DMS 273 (cell line): ENCODE results near the gene SIDT1.

Source experiments
- DNase-seq: peaks from one replicate; lab custom pipeline; 2025; ENCODE audit not compliant: unreplicated experiment; lab: John Stamatoyannopoulos, UW

The SIDT1 gene

DNA sequence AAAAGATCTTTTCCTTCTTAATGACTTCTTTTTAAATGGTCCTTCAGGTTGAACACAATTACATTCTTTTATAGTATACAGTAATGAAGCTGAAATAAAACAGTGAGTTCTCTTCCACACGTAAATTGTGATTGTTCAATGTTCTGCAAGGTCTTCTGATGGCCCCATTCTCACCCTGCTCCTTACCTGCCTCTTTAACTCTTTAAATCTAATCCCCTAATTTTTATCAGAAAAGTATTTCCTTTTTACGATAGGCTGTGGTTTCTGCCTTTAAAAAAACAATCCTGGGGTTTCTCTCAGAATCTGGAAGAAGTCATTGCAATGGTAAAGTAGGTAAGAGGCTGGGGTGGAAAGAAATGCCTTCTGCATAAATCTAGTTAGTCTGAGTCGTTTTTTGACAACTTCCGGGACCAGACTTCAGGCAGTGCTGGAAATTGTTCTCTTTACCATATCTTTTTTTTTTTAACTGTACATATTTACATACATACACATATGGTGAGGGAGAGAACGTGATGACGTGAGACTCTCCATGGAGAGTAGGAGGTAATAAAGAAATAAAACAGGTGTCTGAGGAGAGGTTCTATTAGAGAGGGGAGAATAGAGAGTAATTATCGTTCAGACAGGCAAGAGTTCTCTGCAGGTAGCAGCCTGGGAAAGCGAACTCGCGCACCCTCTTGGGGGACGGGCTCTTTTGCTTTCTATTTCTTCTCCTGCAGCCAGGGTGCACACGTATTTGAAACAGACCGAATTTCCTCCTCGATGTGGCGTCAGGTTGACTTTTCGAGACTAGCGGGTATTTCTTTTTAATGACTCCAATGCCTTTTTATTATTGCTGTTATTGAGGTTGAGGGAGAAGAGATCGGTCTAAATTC, at the start of gene SIDT1:
Gene SIDT1 (plus strand): TSS at position 730 of the 872 bp plus-strand sequence. CDS start 467 bp downstream, outside the sequence.
- peak; percentile 76 for DNase-seq

DNA sequence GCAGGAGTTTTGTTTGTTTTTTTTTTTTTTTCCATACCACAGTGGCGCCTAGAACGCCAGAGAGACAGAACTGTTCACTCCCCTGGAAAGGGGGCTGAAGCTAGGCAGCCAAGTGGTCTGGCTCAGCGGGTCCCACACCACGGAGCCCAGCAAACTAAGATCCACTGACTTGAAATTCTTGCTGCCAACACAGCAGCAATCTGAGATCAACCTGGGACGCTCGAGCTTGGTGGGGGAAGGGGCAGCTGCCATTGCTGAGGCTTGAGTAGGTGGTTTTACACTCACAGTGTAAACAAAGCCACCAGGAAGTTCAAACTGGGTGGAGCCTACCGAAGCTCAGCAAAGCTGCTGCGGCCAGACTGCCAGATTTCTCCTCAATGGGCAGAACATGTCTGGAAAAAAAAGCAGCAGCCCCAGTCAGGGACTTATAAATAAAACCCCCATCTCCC, 47.2 kb upstream of the SIDT1 start:
- DNase-seq: no peak

DNA sequence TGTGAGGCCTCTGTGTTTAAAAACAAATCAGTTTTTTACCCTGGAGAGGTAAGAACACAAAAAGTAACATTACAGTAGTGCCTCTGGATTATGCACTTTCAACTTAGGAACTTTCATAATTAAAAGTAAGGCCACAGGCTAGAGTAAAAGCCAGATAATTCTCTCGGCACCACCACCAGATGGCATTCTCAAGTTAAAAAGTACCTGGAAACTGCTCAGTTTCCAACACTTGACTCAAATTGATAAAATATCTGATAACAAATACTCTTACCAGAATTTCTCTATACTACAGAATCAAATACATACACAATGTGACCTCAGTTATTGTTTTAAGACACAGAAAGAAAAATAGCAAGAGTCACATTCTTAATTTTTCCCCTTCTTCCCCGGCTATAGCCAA, 37.3 kb upstream of the SIDT1 start:
- peak; percentile 68 for DNase-seq

DNA sequence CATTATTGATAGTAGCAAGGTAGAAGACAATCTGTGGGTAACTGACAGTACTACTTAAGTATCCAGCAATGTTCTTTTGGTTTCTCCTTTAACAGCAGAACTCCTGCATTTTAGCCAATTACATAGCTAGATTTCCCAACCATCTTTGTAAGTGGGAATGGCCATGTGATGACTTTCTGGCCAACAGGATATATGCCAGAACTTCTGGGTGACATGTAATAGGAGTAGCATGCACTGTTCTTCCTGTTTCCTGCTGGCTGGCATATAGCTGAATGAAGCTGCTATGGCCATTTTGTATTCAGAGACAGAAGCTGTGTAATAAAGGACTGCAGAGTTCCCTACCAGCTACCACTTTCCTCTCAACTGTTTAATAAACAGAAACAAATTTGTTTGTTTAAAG, 35.4 kb upstream of the SIDT1 start:
- peak; percentile 20 for DNase-seq

DNA sequence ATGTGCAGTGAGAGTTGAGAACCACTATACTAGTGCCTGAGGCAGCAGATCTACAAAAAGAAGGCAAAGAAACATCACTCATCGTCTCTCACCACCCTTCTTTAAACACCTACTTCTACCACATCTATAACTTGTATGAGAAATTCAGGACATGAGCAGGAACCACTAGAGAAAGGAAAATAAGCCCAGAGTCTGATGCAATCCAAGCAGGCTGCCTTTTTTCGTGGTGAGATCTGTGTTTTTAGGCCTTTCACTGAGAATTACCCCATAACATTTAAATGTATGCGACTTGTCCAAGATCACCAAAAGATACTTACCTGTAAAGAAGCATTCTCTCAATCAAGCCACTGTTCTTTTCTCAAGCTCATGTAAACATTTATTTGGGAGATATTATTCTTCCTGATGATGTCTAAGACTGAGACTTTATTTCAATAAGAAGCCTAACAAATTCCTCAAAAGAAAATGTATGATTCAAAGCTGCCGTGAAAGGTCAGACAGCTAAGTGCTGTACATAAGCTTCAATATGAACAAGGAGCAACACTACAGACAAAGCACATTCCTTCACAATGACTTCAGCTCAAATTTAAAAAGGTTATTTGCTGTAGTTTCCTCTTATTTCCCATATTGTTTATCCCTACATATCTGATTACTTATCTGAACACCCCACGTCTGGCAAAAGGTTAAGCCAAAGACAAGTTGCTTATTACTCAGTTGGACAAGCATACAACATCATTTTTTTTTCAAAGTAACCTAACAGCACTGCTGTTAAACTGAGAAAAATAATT, 33.9 kb upstream of the SIDT1 start:
- DNase-seq: no peak

DNA sequence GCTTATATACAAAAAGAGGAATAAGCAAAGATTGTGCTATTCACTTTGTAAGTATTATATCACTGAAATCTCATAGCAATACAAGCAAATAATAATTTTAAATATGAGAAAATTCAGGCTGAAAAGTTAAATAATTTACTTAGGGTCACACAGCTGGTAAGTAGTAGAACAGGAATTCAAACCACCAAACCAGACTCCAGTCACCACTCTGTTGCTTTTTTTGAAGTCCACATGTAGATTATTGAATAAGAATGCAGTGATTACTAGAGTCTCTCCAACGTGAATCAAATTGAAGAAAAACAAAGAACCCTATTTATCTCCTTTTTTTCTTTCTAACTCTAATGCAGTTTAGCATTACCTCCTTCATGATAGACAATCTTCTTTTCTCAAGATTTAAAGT, 33.3 kb upstream of the SIDT1 start:
- DNase-seq: no peak

DNA sequence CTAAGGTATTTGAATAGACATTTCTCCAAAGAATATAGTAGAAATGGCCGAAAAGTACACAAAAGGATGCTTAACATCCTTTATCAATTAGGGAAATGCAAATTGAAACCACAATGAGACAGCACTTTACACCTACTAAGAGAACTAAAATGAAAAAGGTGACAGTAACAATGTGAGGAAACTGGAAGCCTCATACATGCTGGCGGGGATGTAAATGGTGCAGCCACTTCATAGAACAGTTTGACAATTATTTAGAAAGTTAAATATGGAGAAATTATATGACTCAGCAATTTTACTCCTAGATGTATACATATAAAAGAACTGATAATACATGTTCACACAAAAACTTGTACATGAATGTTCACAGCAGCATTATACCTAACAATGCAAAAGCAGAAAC, 30.8 kb upstream of the SIDT1 start:
- DNase-seq: no peak

DNA sequence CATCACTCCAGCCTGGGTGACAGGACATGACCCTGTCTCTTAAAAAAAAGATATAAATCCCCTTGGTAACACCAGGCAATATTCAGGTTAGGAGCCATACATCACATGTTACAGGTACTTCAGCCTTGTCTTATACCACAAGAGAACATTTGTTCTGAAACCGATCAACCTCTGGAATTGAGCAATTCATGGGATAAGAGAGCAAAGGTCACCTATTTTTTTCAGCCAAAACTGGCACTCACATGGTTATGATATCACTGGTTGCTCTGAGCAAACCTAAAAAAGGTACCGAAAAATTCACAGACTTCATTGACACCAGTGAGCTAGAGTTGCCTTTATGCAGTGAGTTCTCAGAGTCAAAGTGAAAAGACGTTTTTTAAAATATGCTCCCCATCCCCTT, 26.5 kb upstream of the SIDT1 start:
- DNase-seq: no peak

DNA sequence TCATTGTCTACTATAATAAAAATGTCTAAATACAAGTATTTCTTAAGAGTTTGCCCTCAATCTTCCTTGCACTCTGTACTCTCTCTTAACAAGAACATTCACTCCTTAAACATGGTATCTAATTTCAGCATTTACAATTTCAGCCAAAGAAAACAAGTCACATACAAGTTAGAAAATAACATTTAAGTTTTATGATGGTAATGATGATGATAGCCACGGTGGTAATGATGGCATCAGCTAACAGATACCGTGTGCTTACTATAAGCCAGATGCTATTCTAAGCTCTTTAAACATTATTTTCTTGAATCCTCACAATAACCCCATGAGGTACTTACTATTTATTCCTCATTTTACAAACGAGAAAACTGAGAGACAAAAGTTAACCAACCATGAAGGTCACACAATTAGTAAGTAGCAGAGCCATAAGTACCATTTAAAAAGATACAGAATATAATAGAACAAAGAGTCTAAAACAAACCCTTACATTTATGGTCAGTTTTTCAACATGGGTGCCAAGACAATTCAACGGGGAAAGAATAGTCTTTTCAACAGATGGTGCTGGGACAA, 24.8 kb upstream of the SIDT1 start:
- no peak for DNase-seq

DNA sequence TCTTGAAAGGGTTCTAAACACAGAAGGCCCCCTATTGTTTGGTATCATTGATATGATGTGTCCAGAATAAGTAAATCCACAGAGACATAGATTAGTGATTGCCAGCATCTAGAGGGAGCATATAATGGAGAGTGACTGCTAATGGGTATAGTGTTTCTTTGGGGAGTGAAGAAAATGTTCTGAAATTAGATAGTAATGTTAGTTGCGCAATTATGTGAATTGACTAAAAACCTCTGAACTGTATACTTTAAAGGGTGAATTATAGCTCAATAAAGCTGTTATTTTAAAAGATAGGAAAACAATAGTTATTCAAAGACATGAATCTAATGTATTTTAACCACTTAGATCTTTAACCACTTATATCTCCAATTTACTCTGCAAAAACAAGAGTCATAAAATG, 23.4 kb upstream of the SIDT1 start:
- no peak for DNase-seq

DNA sequence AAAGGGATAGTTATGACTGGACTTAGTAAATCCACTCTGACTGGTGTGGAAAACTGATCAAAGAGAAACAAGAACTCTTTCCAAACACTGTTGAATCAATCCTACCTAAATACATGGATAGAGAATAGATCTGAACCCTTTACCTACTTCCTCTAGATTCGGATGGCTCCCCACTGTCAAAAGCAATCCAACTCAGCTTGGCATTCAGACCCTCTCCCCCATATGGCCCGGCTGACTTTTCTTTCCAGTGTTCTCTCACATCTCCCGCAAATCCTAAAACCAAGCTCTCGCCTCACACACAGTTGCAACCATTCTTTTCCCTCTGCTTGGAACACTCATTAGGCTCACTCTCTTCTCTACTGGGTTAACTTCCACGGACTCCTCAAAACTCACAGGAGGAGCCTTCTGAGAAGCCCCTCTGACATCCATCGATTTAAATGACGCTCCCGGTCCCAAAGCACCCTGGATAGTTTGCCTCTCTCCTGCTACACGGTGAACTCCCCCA, 18.0 kb upstream of the SIDT1 start:
- peak; percentile 68 for DNase-seq

DNA sequence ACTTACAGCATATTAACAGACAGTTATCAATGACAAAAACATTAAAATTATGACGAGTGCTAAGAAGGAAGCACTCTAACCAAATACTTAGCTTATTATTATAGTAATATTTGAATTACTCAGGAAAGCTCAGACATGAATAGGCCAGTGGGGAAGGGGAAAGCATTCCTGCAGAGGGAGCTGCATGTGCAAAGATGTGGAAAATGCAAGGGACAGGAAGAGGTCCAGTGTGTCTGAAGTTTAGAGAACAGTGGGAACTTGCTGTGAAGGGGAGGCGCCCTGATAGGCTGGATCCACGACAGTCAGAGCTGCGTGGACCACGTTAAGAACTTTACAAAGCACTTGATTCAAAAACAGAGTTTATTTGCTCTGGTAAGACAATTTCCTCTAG, 16.2 kb upstream of the SIDT1 start:
- DNase-seq: peak; percentile 35

DNA sequence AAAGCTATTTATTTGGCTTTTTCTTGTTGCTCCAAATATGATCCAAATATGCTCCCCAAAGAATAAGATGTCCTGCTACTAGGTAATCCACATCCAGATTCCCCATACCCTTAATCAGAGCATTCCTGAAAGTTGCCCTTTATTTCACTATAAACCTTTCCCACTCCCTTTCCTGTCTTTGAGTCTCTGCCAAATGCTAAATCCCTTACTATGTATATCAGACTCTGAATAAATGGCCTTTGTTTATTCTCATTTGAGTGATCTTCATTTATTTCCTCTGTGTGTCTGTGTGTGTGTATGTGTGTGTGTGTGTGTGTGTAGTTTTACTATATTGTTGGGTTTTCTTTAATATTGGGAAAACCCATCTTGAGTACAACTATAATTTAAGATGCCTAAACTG, 10.4 kb upstream of the SIDT1 start:
- no peak for DNase-seq

DNA sequence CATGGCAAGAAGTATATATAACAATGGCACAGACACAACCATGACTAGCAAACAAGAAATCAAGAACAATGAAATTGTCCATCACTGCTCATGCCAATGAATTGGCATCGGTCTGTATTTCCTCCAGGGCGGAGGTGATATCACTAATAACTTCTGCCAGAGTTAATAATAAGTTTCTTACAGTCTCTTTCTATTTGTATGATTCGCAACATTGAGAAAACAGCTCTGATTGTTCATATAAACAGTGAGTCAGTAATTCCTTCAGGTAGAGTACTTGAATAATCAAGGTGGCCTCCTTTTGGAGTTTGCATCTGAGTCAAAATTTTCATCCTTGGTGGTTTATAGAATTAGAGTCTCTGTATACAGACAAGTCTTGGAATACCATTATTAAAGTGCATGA, 9.1 kb upstream of the SIDT1 start:
- DNase-seq: no peak

DNA sequence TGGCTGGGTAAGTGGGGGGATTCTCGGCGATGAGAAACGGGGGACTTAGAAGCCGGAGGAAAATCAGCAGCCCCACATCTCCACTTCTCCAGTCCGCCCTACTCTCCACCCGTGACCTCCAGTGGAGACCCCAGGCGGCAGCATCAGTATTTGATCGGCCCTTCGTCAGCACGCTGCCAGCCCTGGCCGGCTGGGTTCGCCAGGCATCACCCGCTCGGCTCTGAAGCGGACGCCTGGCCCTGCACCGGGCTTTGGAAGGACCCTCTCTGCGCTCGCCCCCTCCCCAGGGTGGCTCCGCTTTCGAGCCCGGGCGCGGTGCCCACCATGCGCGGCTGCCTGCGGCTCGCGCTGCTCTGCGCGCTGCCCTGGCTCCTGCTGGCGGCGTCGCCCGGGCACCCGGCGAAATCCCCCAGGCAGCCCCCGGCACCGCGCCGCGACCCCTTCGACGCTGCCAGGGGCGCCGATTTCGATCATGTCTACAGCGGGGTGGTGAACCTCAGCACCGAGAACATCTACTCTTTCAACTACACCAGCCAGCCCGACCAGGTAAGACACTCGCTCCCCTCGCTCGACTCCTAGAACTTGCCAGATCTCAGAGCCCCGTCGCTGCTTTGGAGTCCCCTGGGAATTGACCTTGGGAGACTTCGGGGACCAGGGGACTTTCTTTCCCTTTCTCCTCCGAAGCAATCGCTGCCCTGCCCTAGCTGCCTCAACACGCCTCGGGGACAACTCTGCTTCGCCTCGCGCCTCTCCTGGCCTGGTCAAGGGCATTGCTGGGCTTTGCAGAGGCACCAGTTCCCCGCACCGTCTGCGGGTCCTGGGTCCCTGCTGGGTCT, 561 bp downstream of the SIDT1 start:
- DNase-seq: peak; percentile 73

DNA sequence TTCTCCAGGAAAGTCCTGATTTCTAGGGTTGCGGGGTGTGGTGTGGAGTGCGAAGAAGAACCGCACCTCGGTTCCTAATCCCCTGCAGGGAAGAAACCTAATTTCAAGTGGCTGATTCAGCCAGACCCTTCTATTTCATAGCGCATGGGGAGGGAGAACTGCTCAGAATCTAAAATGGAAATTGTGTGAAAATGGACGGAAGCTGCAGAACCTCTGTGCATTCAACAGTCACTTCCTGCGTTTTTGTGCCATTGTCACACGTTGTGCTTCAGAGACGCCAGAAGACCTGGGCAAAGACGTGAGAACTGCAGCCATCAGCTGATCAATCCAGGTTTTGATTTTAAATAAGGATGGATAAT, 1.2 kb downstream of the SIDT1 start:
- DNase-seq: no peak

DNA sequence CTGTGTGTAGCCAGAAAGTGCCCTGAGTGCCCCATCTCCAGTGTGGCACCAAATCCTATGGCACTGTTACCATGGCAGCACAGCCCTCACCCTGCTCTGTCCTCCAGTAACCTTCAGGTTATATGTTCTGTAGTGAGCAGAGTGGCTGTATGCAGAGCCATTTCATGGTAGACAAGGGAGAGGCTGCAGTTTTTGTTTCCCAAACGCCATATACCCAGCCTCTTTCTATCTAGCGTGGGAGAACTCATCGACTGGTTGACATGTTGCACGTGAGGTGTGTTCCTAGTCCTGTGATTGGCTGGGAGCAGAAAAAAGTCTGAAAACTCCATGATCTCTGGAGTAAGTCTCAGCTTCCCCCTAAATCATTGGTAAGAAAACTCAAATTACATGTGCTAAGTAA, 2.0 kb downstream of the SIDT1 start:
- peak; percentile 47 for DNase-seq

DNA sequence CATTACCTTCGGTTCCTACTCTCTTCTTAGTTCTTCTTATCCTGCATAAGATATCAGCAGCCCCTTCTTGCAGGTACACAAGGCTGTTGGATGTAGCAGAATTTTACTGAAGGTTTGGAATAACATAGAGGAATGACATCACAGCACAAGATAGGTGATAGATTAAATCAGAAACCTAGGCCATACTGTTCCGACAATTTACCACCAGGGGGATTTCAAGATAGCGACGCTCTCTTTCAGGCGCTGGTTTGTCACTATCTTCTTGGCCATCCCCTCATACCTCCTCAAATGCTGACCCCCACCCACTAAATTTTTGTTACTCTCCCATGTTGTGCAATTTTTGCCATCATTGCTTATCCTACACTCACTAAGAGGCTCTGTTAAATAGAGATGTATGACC, 3.5 kb downstream of the SIDT1 start:
- DNase-seq: peak; percentile 44

DNA sequence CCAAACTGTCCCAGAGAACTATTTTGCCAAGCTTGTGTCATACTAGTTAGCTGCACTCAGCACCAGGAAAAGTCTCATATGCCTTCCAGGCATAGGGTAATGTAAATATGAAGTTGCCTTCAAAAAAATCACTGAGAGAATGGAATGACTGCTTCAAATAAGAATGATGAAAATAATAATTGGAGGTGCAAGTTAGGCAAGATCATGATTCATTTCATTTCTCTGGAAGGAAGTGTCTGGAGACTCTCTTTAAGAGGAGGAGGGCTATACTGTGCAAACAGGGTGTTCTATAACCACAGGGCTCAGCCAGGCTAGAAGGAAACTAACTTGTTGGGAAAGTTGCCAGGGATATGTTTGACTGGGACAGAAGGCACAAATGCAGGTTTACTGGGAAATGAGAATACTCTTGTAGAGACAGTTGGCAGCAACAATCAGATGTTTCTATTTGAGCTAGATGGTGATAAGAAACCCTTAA, 4.3 kb downstream of the SIDT1 start:
- DNase-seq: peak; percentile 70

DNA sequence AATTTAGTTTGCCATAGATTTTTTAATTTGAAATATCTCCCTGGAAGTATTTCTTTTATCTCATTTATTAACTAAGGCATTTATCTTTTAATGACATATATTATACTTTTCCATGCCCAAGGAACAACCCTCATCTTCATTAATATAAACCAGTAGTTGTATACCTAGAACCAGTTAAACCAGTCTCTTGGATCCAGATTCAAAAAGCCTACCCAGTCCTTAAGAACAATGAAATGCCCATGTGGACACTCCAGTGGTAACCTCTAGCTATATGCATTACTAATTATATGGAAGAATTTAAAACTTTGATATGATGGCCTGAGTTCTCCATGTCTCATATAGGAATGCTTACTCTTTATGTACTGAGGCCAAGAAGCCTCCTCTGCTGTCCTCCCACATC, 4.8 kb downstream of the SIDT1 start:
- DNase-seq: no peak

DNA sequence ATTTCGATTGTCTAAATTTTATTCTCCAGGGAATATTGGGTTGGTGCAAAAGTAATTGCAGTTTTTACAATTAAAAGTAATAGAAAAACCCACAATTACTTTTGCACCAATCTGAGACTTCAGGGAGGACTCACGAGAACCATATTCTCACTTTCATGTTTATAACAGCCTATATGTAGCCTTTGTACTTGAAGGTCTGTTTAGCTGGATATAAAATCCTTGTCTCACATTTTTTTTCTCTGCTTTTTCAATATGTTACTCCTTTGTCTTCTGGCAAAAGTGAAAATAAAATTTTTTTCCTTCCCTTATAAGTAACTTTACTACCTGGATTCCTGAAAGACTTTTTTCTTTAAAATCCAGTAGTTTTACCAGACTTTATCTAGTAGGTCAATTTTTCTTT, 9.2 kb downstream of the SIDT1 start:
- no peak for DNase-seq
